RWPE2 (cell line): ENCODE results near the gene RCN1.

ENCODE experiments used
- ATAC-seq: fragments of 200-7000 bp; cut with Tn5 transposase; 3 replicates; pipeline ENCODE4 v1.9.1; 2021; ENCODE audit warnings: low read depth
- DNase-seq: peaks from one replicate; pipeline ENCODE4 v3.0.0-alpha.2; 2020; ENCODE audit warnings: low spot score
- H3K27ac ChIP-seq: fragments of 450-650 bp; 2 replicates; pipeline ENCODE4 v1.5.1; 2017; ENCODE audit warnings: mild to moderate bottlenecking; ENCODE audit not compliant: poor library complexity, severe bottlenecking
- H3K27me3 ChIP-seq: fragments of 250-450 bp; sonication (Bioruptor Pico); 2 replicates; pipeline ENCODE4 v1.5.1; 2021; ENCODE audit warnings: mild to moderate bottlenecking, moderate library complexity; ENCODE audit not compliant: insufficient read depth, poor library complexity, severe bottlenecking
- H3K36me3 ChIP-seq: fragments of 250-450 bp; sonication (Bioruptor Pico); 2 replicates; pipeline ENCODE4 v1.5.1; 2020; ENCODE audit warnings: low read depth, mild to moderate bottlenecking, moderate library complexity
- H3K4me1 ChIP-seq: fragments of 250-450 bp; sonication (Bioruptor Pico); 2 replicates; pipeline ENCODE4 v1.5.1; 2021; ENCODE audit warnings: mild to moderate bottlenecking, moderate library complexity; ENCODE audit not compliant: insufficient read depth, poor library complexity, severe bottlenecking
- H3K4me3 ChIP-seq: fragments of 250-450 bp; sonication (Bioruptor Pico); 2 replicates; pipeline ENCODE4 v1.5.1; 2021; ENCODE audit warnings: mild to moderate bottlenecking, moderate library complexity; ENCODE audit not compliant: severe bottlenecking
- H3K9me3 ChIP-seq: fragments of 250-450 bp; sonication (Bioruptor Pico); 2 replicates; pipeline ENCODE4 v1.5.1; 2021; ENCODE audit warnings: mild to moderate bottlenecking, moderate library complexity; ENCODE audit not compliant: severe bottlenecking
- CTCF ChIP-seq: fragments of 450-650 bp; IDR thresholded peaks from one replicate; pipeline ENCODE4 v1.5.1; 2017; ENCODE audit warnings: mild to moderate bottlenecking, moderate library complexity; ENCODE audit not compliant: poor library complexity, severe bottlenecking

Gene RCN1

GRCh38 chr11:32090545-32091370, at the start of gene RCN1:
RCN1 (plus strand) TSS chr11:32091074; CDS start chr11:32091197, 123 bp downstream.
- Histone ChIP-seq H3K36me3 (no peaks in the 10 kb centered on the region; the same call in 1 of the 2 replicates), H3K27ac (peak within 1 kb of the TSS; percentile 61), H3K9me3 (no peaks in the 10 kb centered on the region), H3K27me3 (no peaks in the 10 kb centered on the region), H3K4me3 (peak within 1 kb of the TSS; percentile 68), H3K4me1 (peaks cover 14% of the 10 kb centered on the region)
- no peak for TF ChIP-seq CTCF
- ATAC-seq = peak; percentile 58
- DNase-seq = peak; percentile 53

- Histone ChIP-seq H3K4me3 (no peak overlapping the region), H3K27ac (no peak overlapping the region), H3K4me1 (no peaks in the 10 kb centered on the region), H3K9me3 (no peaks in the 10 kb centered on the region), H3K36me3 (no peaks in the 10 kb centered on the region), H3K27me3 (peaks cover 3% of the 10 kb centered on the region)
- ATAC-seq (no peak), DNase-seq (no peak)
- no peak for TF ChIP-seq CTCF
Observed at GRCh38 chr11:32043737-32044136, 47.1 kb upstream of the RCN1 start.

- no peaks in the 10 kb centered on the region for H3K9me3 ChIP-seq
- no peak for TF ChIP-seq CTCF
Observed at GRCh38 chr11:32044158-32044863, 46.6 kb upstream of the RCN1 start.

GRCh38 chr11:32045456-32045855, 45.4 kb upstream of the RCN1 start:
- peaks cover 2% of the 10 kb centered on the region for H3K27me3 ChIP-seq
- TF ChIP-seq CTCF = no peak
- no peaks in the 10 kb centered on the region for H3K4me1 ChIP-seq
- no peak overlapping the region for H3K4me3 ChIP-seq
- no peak for DNase-seq
- H3K9me3 ChIP-seq = no peaks in the 10 kb centered on the region
- H3K27ac ChIP-seq = no peak overlapping the region
- no peak for ATAC-seq
- no peaks in the 10 kb centered on the region for H3K36me3 ChIP-seq

More at GRCh38 chr11:32044158-32044863, 46.6 kb upstream of the RCN1 start:
- Histone ChIP-seq H3K4me1 (no peaks in the 10 kb centered on the region), H3K27ac (no peak overlapping the region), H3K27me3 (peaks cover 3% of the 10 kb centered on the region), H3K4me3 (no peak overlapping the region), H3K36me3 (no peaks in the 10 kb centered on the region)
- ATAC-seq = no peak
- DNase-seq = no peak

GRCh38 chr11:32050264-32050663, 40.6 kb upstream of the RCN1 start:
- DNase-seq (no peak), ATAC-seq (no peak)
- Histone ChIP-seq H3K4me3 (no peak overlapping the region), H3K36me3 (no peaks in the 10 kb centered on the region), H3K27me3 (peaks cover 10% of the 10 kb centered on the region), H3K27ac (no peak overlapping the region), H3K4me1 (no peaks in the 10 kb centered on the region), H3K9me3 (no peaks in the 10 kb centered on the region)
- TF ChIP-seq CTCF = no peak
